Measurements from ENCODE around the gene ANXA2. TPM values are rescaled to one million over a fixed set of nuclear protein-coding genes. Genes with fewer than 3 reads are reported as not detected.

The ANXA2 gene
- total and polyA plus RNA-seq, 2 experiments from 2014 or later: 4,692 to 6,052 TPM

GRCh38 chr15:60425461-60425860, 27.7 kb upstream of the ANXA2 start:
- no peak overlapping the region for H2AFZ ChIP-seq
- TF ChIP-seq EZH2phosphoT487 (IDR thresholded peaks at IDR 0.05; ENCODE audit: insufficient read depth, low read depth) (no peak), EZH2 (IDR thresholded peaks at IDR 0.05; ENCODE audit: insufficient read depth, poor library complexity, severe bottlenecking) (no peak)
- H3F3A ChIP-seq (ENCODE audit: insufficient read depth): peaks cover 49% of the 10 kb centered on the region
- 64 to 78% methylated on average over 2 of the region's 2 CpGs for WGBS, 2 experiments (ENCODE audit: low coverage in 1 of 2, low lambda C conversion rate in 2 of 2, missing lambda C conversion rate in 2 of 2)
- no peaks in the 10 kb centered on the region for H3K9me2 ChIP-seq (ENCODE audit: insufficient read depth)
- no peak overlapping the region for H3K4me2 ChIP-seq (ENCODE audit: unreplicated experiment)
- no peak overlapping the region for H3K27ac ChIP-seq
- H3K4me3 ChIP-seq: no peak overlapping the region
- no peak overlapping the region for H3K9ac ChIP-seq
- peaks cover 49% of the 10 kb centered on the region for H3K4me1 ChIP-seq (ENCODE audit: insufficient read depth)
- in situ Hi-C loops (cut with MboI): no loop called here
- H3K9me3 ChIP-seq (ENCODE audit: low read depth): no peaks in the 10 kb centered on the region
- no peaks in the 10 kb centered on the region for H3K27me3 ChIP-seq (replicated peaks; ENCODE audit: insufficient read depth)
- no peaks in the 10 kb centered on the region for H4K20me1 ChIP-seq (ENCODE audit: insufficient read depth)
- H3K79me2 ChIP-seq (ENCODE audit: insufficient read depth): peaks cover 24% of the 10 kb centered on the region
- DNase-seq: no peak
- peaks cover 6% of the 10 kb centered on the region for H3K36me3 ChIP-seq (ENCODE audit: low read depth)

- Histone ChIP-seq H3K9me3 (ENCODE audit: low read depth) (no peaks in the 10 kb centered on the region), H4K20me1 (ENCODE audit: insufficient read depth) (no peaks in the 10 kb centered on the region), H3K4me1 (ENCODE audit: insufficient read depth) (peaks cover 61% of the 10 kb centered on the region), H2AFZ (no peak overlapping the region), H3K79me2 (ENCODE audit: insufficient read depth) (peaks cover 24% of the 10 kb centered on the region), H3K4me3 (peak overlapping the region; percentile 9), H3K4me2 (ENCODE audit: unreplicated experiment) (peak overlapping the region; percentile 64), H3K27ac (peak overlapping the region; percentile 66), H3F3A (ENCODE audit: insufficient read depth) (peaks cover 44% of the 10 kb centered on the region), H3K9ac (peak overlapping the region; percentile 55), H3K36me3 (ENCODE audit: low read depth) (no peaks in the 10 kb centered on the region; the same call in 1 of the 2 replicates), H3K27me3 (replicated peaks; ENCODE audit: insufficient read depth) (no peaks in the 10 kb centered on the region), H3K9me2 (ENCODE audit: insufficient read depth) (no peaks in the 10 kb centered on the region)
- no peak for TF ChIP-seq EZH2 (IDR thresholded peaks at IDR 0.05; ENCODE audit: insufficient read depth, poor library complexity, severe bottlenecking)
- no peak for TF ChIP-seq EZH2phosphoT487 (IDR thresholded peaks at IDR 0.05; ENCODE audit: insufficient read depth, low read depth)
- 97 to 100% methylated on average over 1 of the region's 1 CpG for WGBS, 2 experiments (ENCODE audit: low coverage in 1 of 2, low lambda C conversion rate in 2 of 2, missing lambda C conversion rate in 2 of 2)
- no peak for DNase-seq
- in situ Hi-C loops (cut with MboI): no loop called here
These were observed 26.2 kb upstream of the ANXA2 start for GRCh38 chr15:60424006-60424405.

- Histone ChIP-seq H3K27me3 (replicated peaks; ENCODE audit: insufficient read depth) (no peaks in the 10 kb centered on the region), H3F3A (ENCODE audit: insufficient read depth) (peaks cover 39% of the 10 kb centered on the region), H4K20me1 (ENCODE audit: insufficient read depth) (no peaks in the 10 kb centered on the region), H3K4me3 (peak overlapping the region; percentile 9), H3K9ac (peak overlapping the region; percentile 55), H3K79me2 (ENCODE audit: insufficient read depth) (peaks cover 24% of the 10 kb centered on the region), H2AFZ (no peak overlapping the region), H3K9me2 (ENCODE audit: insufficient read depth) (no peaks in the 10 kb centered on the region), H3K9me3 (ENCODE audit: low read depth) (no peaks in the 10 kb centered on the region), H3K27ac (peak overlapping the region; percentile 66), H3K4me2 (ENCODE audit: unreplicated experiment) (peak overlapping the region; percentile 64), H3K36me3 (ENCODE audit: low read depth) (no peaks in the 10 kb centered on the region; the same call in 1 of the 2 replicates), H3K4me1 (ENCODE audit: insufficient read depth) (peaks cover 61% of the 10 kb centered on the region)
- in situ Hi-C loops (cut with MboI): no loop called here
- TF ChIP-seq EZH2 (IDR thresholded peaks at IDR 0.05; ENCODE audit: insufficient read depth, poor library complexity, severe bottlenecking): no peak
- no peak for TF ChIP-seq EZH2phosphoT487 (IDR thresholded peaks at IDR 0.05; ENCODE audit: insufficient read depth, low read depth)
- DNase-seq: peak; percentile 96
- WGBS, 2 experiments (ENCODE audit: low coverage in 1 of 2, low lambda C conversion rate in 2 of 2, missing lambda C conversion rate in 2 of 2): 0% methylated on average over 2 of the region's 2 CpGs
These were observed 25.8 kb upstream of the ANXA2 start for GRCh38 chr15:60423537-60423936.

GRCh38 chr15:60421544-60421943, 23.8 kb upstream of the ANXA2 start:
- Histone ChIP-seq H3K4me3 (0 out of 2 replicates have a peak overlapping the region, but pooled peaks have one; percentile 15), H3K9me3 (ENCODE audit: low read depth) (no peaks in the 10 kb centered on the region), H3K36me3 (ENCODE audit: low read depth) (no peaks in the 10 kb centered on the region; the same call in 1 of the 2 replicates), H3K27ac (peak overlapping the region; percentile 66), H3K27me3 (replicated peaks; ENCODE audit: insufficient read depth) (no peaks in the 10 kb centered on the region), H3K4me1 (ENCODE audit: insufficient read depth) (peaks cover 48% of the 10 kb centered on the region), H3K9me2 (ENCODE audit: insufficient read depth) (no peaks in the 10 kb centered on the region), H3K9ac (peak overlapping the region; percentile 25), H4K20me1 (ENCODE audit: insufficient read depth) (no peaks in the 10 kb centered on the region), H3K4me2 (ENCODE audit: unreplicated experiment) (peak overlapping the region; percentile 61), H3F3A (ENCODE audit: insufficient read depth) (peaks cover 21% of the 10 kb centered on the region), H2AFZ (no peak overlapping the region), H3K79me2 (ENCODE audit: insufficient read depth) (peaks cover 24% of the 10 kb centered on the region)
- TF ChIP-seq EZH2phosphoT487 (IDR thresholded peaks at IDR 0.05; ENCODE audit: insufficient read depth, low read depth) (no peak), EZH2 (IDR thresholded peaks at IDR 0.05; ENCODE audit: insufficient read depth, poor library complexity, severe bottlenecking) (no peak)
- 0 to 3% methylated on average over 1 of the region's 1 CpG for WGBS, 2 experiments (ENCODE audit: low coverage in 1 of 2, low lambda C conversion rate in 2 of 2, missing lambda C conversion rate in 2 of 2)
- in situ Hi-C loops (cut with MboI): no loop called here
- DNase-seq: peak; percentile 76

All from GM23248 (cell line).